ENCODE measurements around the gene ATP2C2.
"Not testable (repeated sequence)": the region's sequence is repeated elsewhere in the genome, so short reads cannot be mapped to it uniquely, and the experiment has no call there.

Gene ATP2C2

DNA sequence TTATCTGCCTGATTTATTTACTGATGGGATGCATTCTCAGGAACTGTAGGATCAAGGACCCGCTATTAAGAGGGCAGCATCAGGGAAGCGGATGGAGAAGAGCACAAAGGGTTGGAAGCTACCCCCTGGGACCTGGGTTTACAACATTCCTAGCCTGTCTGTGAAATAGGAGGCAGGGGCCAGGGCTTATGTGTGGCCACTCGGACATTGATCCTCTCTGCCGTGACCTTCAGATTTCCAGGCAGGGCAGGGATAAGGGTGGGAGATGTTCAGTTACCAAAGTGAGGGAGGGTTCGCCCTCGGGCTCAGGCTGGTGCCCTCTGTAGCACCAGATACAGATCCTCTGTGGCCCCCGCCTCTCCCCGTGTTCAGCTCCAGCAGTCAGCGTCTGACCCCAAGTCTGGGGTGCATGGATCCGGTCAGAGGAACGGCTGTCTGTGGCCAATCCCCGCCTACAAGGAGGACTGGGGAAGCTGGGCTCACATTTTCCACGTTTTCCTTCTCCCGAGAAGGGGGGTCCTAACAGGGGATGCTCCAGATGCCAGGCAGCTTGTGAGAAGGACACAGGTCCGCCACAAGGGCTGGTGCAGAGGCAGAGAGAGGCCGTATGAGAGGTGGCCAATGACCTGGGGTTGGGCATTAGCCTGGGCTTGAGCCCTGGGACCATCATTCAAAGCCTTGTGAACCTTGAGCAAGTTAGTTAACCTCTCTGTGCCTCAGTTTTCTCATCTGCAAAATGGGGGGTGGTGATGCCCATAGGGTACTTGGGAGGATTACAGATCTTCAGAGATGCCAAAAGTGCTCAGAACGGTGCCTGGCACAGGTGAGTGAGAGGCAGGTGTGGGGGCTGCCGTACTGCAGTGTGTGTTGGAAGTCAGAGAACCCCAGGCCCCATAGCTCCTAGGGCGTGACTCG, 48.3 kb downstream of the ATP2C2 start:
- no peak overlapping the region for H3K9ac ChIP-seq (ENCODE audit: low read depth in 1 of 2, low read length in 2 of 2)
- H3K36me3 ChIP-seq (ENCODE audit: control insufficient read depth in 1 of 2, insufficient read depth in 2 of 2, low read length in 2 of 2): peaks cover 0 to 47% of the 10 kb centered on the region in 2 donors
- no peak overlapping the region for H3K4me3 ChIP-seq (ENCODE audit: low read depth in 1 of 2, low read length in 2 of 2)
- H3K4me1 ChIP-seq (ENCODE audit: control insufficient read depth in 1 of 2, insufficient read depth in 2 of 2, low read length in 2 of 2): no peaks in the 10 kb centered on the region
- no peaks in the 10 kb centered on the region for H3K9me3 ChIP-seq (ENCODE audit: control insufficient read depth in 1 of 2, low read length in 2 of 2)
- no peak overlapping the region for H3K27ac ChIP-seq (ENCODE audit: low read depth, low read length)
- H3K27me3 ChIP-seq (ENCODE audit: control insufficient read depth in 1 of 2, insufficient read depth in 2 of 2, low read length in 2 of 2): no peaks in the 10 kb centered on the region

DNA sequence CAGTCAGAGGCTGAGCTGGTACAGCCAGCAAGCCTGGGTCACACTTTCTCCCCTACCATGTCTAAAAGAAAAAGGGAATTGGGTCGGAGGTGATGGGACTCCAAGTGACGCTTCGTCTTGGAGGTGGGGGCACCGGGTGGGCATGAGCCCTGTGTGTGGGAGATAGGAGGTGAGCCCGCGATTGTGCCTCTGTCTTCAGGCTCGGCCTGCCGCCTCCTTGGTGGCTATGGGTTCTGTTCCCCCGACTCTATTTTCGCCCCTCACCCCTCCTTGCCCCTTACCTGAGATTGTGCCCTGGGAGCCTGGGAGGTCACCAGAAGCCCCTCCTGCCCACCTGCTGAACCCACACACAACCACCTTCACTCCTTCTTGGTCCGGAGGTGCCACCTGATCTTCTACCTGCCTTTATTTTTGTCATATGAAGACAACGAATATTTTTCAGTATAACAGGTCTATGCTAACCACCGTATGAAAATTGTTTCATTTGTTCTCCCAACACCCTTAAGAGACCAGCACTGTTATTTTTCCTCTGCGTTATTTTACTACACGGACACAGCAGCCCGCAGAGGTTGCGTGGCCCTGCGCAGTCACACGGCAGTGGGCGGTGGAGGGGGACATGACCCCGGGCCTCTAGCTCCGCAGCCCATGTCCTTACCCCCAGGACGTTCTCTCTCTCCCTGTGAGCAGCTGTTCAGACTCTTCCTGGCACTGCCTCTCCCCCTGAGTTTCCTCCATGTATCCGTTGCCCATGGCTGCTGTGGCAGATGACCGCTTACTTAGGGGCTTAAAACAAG, 49.9 kb downstream of the ATP2C2 start:
- Histone ChIP-seq H3K36me3 (ENCODE audit: control insufficient read depth in 1 of 2, insufficient read depth in 2 of 2, low read length in 2 of 2) (peaks cover 5 to 47% of the 10 kb centered on the region in 2 donors), H3K4me3 (ENCODE audit: low read depth in 1 of 2, low read length in 2 of 2) (no peak overlapping the region), H3K9ac (ENCODE audit: low read depth in 1 of 2, low read length in 2 of 2) (no peak overlapping the region), H3K4me1 (ENCODE audit: control insufficient read depth in 1 of 2, insufficient read depth in 2 of 2, low read length in 2 of 2) (peaks cover 2 to 4% of the 10 kb centered on the region in 2 donors), H3K9me3 (ENCODE audit: control insufficient read depth in 1 of 2, low read length in 2 of 2) (no peaks in the 10 kb centered on the region), H3K27ac (ENCODE audit: low read depth, low read length) (no peak overlapping the region), H3K27me3 (ENCODE audit: control insufficient read depth in 1 of 2, insufficient read depth in 2 of 2, low read length in 2 of 2) (no peaks in the 10 kb centered on the region)

DNA sequence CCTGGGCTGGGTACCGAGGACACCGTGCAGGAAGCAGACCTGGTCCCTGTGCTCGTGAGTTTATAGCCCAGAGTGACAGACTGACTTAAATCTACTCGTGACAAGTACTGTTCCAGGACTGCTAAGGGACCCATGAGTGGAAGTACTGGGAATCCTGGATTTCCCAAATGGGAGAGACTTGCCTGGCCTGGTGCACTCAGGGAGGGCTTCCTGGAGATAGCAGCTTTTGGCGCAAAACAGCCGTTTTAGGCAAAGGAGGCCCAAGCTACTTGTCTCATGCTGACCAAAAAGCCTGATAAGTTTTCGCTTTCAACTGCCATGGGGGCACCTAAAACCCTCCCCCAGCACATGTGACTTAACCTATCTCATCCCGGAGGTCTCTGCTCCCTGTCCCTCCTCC, 51.4 kb downstream of the ATP2C2 start:
- Histone ChIP-seq H3K9me3 (ENCODE audit: control insufficient read depth in 1 of 2, low read length in 2 of 2) (no peaks in the 10 kb centered on the region), H3K27me3 (ENCODE audit: control insufficient read depth in 1 of 2, insufficient read depth in 2 of 2, low read length in 2 of 2) (no peaks in the 10 kb centered on the region), H3K36me3 (ENCODE audit: control insufficient read depth in 1 of 2, insufficient read depth in 2 of 2, low read length in 2 of 2) (peaks cover 10 to 43% of the 10 kb centered on the region in 2 donors), H3K27ac (ENCODE audit: low read depth, low read length) (no peak overlapping the region), H3K9ac (ENCODE audit: low read depth in 1 of 2, low read length in 2 of 2) (no peak overlapping the region), H3K4me3 (ENCODE audit: low read depth in 1 of 2, low read length in 2 of 2) (no peak overlapping the region), H3K4me1 (ENCODE audit: control insufficient read depth in 1 of 2, insufficient read depth in 2 of 2, low read length in 2 of 2) (peaks cover 6% of the 10 kb centered on the region in 2 donors)

DNA sequence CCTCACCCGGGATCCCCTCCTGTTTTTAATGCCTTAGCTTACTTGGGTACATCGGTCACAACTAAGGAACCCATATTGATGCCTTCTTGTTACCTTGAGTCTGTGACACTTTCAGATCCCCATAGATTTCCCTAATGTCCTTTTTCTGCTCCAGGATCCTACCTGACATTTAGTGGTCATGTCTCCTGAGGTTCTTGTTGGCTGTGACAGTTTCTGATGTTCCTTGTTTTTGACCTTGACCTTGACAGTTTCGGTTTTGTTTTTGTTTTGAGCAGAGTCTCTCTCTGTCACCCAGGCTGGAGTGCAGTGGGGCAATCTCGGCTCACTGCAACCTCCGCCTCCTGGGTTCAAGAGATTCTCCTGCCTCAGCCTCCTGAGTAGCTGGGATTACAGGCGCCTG, 52.2 kb downstream of the ATP2C2 start:
- H3K4me3 ChIP-seq (ENCODE audit: low read depth in 1 of 2, low read length in 2 of 2); H3K27ac ChIP-seq (ENCODE audit: low read depth, low read length); H3K9ac ChIP-seq (ENCODE audit: low read depth in 1 of 2, low read length in 2 of 2); H3K4me1 ChIP-seq (ENCODE audit: control insufficient read depth in 1 of 2, insufficient read depth in 2 of 2, low read length in 2 of 2); H3K27me3 ChIP-seq (ENCODE audit: control insufficient read depth in 1 of 2, insufficient read depth in 2 of 2, low read length in 2 of 2); H3K9me3 ChIP-seq (ENCODE audit: control insufficient read depth in 1 of 2, low read length in 2 of 2): not testable (repeated sequence)
- peaks cover 15 to 47% of the 10 kb centered on the region in 2 donors for H3K36me3 ChIP-seq (ENCODE audit: control insufficient read depth in 1 of 2, insufficient read depth in 2 of 2, low read length in 2 of 2)

DNA sequence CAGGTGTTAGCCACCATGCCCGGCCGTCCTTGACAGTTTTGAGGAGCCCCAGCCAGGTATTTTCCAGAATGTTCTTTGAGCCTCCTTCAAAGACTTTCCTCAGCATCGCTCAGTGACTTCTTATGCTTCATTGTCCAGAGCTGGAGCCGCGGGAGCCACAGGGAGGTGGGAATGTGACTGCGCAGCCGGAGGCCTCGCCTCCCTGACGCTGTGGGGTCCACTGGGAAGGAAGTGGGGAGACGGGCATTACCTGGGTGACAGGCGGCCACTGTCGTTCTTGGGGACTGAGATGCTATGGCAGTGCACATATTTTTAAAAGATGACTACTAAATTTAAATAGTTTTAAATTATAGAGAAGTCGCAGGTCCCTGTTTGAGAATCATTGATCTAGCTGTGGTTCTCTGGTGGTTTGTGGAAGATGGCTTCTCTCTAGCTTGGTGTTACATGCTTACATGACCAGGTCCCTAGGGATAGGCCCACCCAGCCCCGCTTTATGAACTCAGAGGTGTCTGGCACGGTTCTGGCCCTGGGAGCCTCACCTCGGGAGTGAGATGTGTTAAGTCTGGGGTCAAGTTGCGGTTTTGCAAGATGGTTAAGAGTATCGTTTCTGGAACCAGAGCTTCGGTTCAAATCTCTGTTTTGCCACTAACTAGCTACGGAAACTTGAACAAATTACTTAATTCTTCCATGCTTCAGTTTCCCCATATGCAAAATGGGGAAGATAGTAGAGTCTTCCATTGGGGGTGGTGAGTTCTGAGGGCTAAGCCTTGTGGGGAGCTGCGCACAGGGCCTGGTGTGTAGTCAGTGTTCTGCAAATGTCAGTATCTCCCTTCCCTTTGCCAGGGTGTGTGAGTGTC, 53.0 kb downstream of the ATP2C2 start:
- peaks cover 18 to 48% of the 10 kb centered on the region in 2 donors for H3K36me3 ChIP-seq (ENCODE audit: control insufficient read depth in 1 of 2, insufficient read depth in 2 of 2, low read length in 2 of 2)

DNA sequence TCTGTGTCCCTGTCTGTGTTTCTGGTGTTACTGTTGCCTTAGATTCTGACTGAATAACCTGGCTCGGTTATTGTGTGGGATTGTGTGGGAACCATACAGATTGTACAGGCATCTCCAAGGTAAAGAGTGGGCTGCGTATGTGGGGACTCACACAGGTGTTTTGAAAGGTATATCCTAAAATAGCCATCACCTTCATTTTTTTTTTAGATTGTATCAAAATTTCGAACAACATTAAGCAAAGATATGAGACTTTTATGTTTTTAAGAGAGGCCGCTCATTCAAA, 53.5 kb downstream of the ATP2C2 start:
- no peaks in the 10 kb centered on the region for H3K27me3 ChIP-seq (ENCODE audit: control insufficient read depth in 1 of 2, insufficient read depth in 2 of 2, low read length in 2 of 2)
- no peaks in the 10 kb centered on the region for H3K9me3 ChIP-seq (ENCODE audit: control insufficient read depth in 1 of 2, low read length in 2 of 2)
- peaks cover 6% of the 10 kb centered on the region in 2 donors for H3K4me1 ChIP-seq (ENCODE audit: control insufficient read depth in 1 of 2, insufficient read depth in 2 of 2, low read length in 2 of 2)
- H3K4me3 ChIP-seq (ENCODE audit: low read depth in 1 of 2, low read length in 2 of 2): no peak overlapping the region
- H3K36me3 ChIP-seq (ENCODE audit: control insufficient read depth in 1 of 2, insufficient read depth in 2 of 2, low read length in 2 of 2): peaks cover 23 to 48% of the 10 kb centered on the region in 2 donors
- no peak overlapping the region for H3K27ac ChIP-seq (ENCODE audit: low read depth, low read length)
- no peak overlapping the region for H3K9ac ChIP-seq (ENCODE audit: low read depth in 1 of 2, low read length in 2 of 2)

More for the DNA sequence above, 53.0 kb downstream of the ATP2C2 start:
- Histone ChIP-seq H3K4me3 (ENCODE audit: low read depth in 1 of 2, low read length in 2 of 2) (no peak overlapping the region), H3K27me3 (ENCODE audit: control insufficient read depth in 1 of 2, insufficient read depth in 2 of 2, low read length in 2 of 2) (no peaks in the 10 kb centered on the region), H3K27ac (ENCODE audit: low read depth, low read length) (no peak overlapping the region), H3K9me3 (ENCODE audit: control insufficient read depth in 1 of 2, low read length in 2 of 2) (no peaks in the 10 kb centered on the region), H3K9ac (ENCODE audit: low read depth in 1 of 2, low read length in 2 of 2) (no peak overlapping the region), H3K4me1 (ENCODE audit: control insufficient read depth in 1 of 2, insufficient read depth in 2 of 2, low read length in 2 of 2) (peaks cover 6% of the 10 kb centered on the region in 2 donors)

DNA sequence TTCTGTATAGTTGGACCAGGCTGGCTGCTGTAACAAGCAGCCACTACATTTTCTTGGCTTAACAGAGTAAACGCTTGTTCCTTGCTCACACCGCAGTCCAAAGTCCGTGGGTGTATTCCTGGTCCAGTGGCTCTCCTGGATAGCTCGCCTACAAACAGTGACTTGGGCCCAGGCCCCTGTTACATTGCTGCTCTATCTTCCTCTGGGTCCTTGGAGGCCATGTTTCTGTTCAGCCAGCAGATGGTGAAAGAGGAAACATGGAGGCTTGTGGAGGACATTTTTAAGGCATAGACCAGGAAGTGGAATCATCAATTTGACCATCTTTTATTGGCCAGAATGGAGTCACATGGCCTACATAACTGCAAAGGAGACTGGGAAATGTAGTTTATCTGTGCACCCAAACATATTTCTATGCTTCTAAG, 55.1 kb downstream of the ATP2C2 start:
- Histone ChIP-seq H3K9me3 (ENCODE audit: control insufficient read depth in 1 of 2, low read length in 2 of 2) (no peaks in the 10 kb centered on the region), H3K9ac (ENCODE audit: low read depth in 1 of 2, low read length in 2 of 2) (no peak overlapping the region), H3K36me3 (ENCODE audit: control insufficient read depth in 1 of 2, insufficient read depth in 2 of 2, low read length in 2 of 2) (peaks cover 23 to 43% of the 10 kb centered on the region in 2 donors), H3K4me1 (ENCODE audit: control insufficient read depth in 1 of 2, insufficient read depth in 2 of 2, low read length in 2 of 2) (peaks cover 6% of the 10 kb centered on the region in 2 donors), H3K27ac (ENCODE audit: low read depth, low read length) (no peak overlapping the region), H3K27me3 (ENCODE audit: control insufficient read depth in 1 of 2, insufficient read depth in 2 of 2, low read length in 2 of 2) (no peaks in the 10 kb centered on the region), H3K4me3 (ENCODE audit: low read depth in 1 of 2, low read length in 2 of 2) (no peak overlapping the region)

DNA sequence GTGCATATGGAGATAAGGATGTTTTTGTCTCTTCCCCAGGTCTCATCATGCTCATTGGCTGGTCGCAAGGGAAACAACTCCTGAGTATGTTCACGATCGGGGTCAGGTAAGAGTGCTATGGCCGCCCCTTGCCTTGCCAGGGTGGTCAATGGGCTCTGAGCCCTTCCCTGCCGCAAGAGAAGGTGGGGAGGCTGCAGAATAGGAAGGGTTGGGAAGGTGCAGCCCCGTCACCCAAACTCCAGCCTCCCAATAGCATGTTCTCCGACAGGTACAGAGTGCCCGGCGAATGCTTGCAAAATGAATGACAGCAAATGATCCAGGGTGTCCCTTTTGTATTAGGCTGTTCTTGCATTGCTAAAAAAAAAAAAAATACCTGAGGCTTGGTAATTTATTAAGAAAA, 57.4 kb downstream of the ATP2C2 start:
- Histone ChIP-seq H3K27me3 (ENCODE audit: control insufficient read depth in 1 of 2, insufficient read depth in 2 of 2, low read length in 2 of 2) (no peaks in the 10 kb centered on the region), H3K27ac (ENCODE audit: low read depth, low read length) (no peak overlapping the region), H3K9me3 (ENCODE audit: control insufficient read depth in 1 of 2, low read length in 2 of 2) (no peaks in the 10 kb centered on the region), H3K4me3 (ENCODE audit: low read depth in 1 of 2, low read length in 2 of 2) (no peak overlapping the region), H3K9ac (ENCODE audit: low read depth in 1 of 2, low read length in 2 of 2) (no peak overlapping the region), H3K36me3 (ENCODE audit: control insufficient read depth in 1 of 2, insufficient read depth in 2 of 2, low read length in 2 of 2) (peaks cover 27 to 50% of the 10 kb centered on the region in 2 donors), H3K4me1 (ENCODE audit: control insufficient read depth in 1 of 2, insufficient read depth in 2 of 2, low read length in 2 of 2) (peaks cover 6% of the 10 kb centered on the region in 2 donors)

DNA sequence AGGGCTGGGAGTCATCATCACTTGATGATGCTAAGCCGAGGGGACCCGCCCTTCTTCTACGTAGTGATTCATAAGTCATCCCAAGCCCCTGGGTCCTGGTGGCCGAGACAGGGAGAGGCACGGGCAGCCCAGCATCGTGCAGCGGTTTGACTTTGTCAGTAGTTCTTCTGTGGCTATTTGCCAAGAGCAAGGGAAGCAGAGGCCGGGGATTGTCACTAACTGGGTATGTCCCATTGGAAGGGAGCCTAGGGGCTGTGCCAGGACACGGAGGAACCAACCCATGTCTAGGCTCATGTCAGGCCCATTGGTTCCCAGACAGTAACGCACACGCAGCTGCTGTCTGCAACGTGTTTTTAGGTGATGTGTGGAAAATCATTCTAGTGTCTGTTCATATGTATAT, 58.5 kb downstream of the ATP2C2 start:
- Histone ChIP-seq H3K27me3 (ENCODE audit: control insufficient read depth in 1 of 2, insufficient read depth in 2 of 2, low read length in 2 of 2) (no peaks in the 10 kb centered on the region), H3K4me3 (ENCODE audit: low read depth in 1 of 2, low read length in 2 of 2) (no peak overlapping the region), H3K27ac (ENCODE audit: low read depth, low read length) (no peak overlapping the region), H3K4me1 (ENCODE audit: control insufficient read depth in 1 of 2, insufficient read depth in 2 of 2, low read length in 2 of 2) (peaks cover 6% of the 10 kb centered on the region in 2 donors), H3K36me3 (ENCODE audit: control insufficient read depth in 1 of 2, insufficient read depth in 2 of 2, low read length in 2 of 2) (peaks cover 27 to 50% of the 10 kb centered on the region in 2 donors), H3K9ac (ENCODE audit: low read depth in 1 of 2, low read length in 2 of 2) (no peak overlapping the region), H3K9me3 (ENCODE audit: control insufficient read depth in 1 of 2, low read length in 2 of 2) (no peaks in the 10 kb centered on the region)

All from duodenal mucosa (tissue), 2 donors.